ENCODE measurements around the gene FAM135A. TPM values are rescaled to one million over a fixed set of nuclear protein-coding genes. Genes with fewer than 3 reads are reported as not detected.

The FAM135A gene
- total and polyA plus RNA-seq, 2 of the 8 experiments (the other 6 are each of a cell fraction or from before 2014, with no cell fraction given): 17.4 to 35.7 TPM

GRCh38 chr6:70593118-70593486, 179.8 kb downstream of the FAM135A start:
- H4K91ac ChIP-seq (replicated peaks; ENCODE audit: insufficient read length, low read length): no peak overlapping the region
- H3K23me2 ChIP-seq (ENCODE audit: low read depth, low read length): no peaks in the 10 kb centered on the region
- H3K4me2 ChIP-seq (ENCODE audit: insufficient read depth in 1 of 2, low read depth in 2 of 2, low read length in 2 of 2): no peak overlapping the region
- WGBS, 2 experiments (ENCODE audit: extremely low coverage in 1 of 2, insufficient coverage in 1 of 2, insufficient read length in 1 of 2, insufficient replicate concordance in 2 of 2, low coverage in 1 of 2, low lambda C conversion rate in 2 of 2, missing lambda C conversion rate in 1 of 2): 91% methylated on average over 3 of the region's 3 CpGs; no CpG with 5 or more reads in 1 of the 2 experiments
- no peak overlapping the region for H2BK5ac ChIP-seq (ENCODE audit: low read depth, low read length)
- no peaks in the 10 kb centered on the region; a peak in 1 of 4 replicates for H3K9me3 ChIP-seq (ENCODE audit: insufficient read depth in 2 of 2, low read depth in 1 of 2, low read length in 1 of 2)
- no peaks in the 10 kb centered on the region for H3K79me1 ChIP-seq (ENCODE audit: low read depth, low read length)
- H3K14ac ChIP-seq (ENCODE audit: insufficient read length): no peak overlapping the region
- ChIA-PET POLR2A (ENCODE audit: partially characterized antibody) (no interaction called here), CTCF (ENCODE audit: partially characterized antibody) (interaction anchor here (0.6 to 1.3 kb wide), 3 partner anchors 12 to 1451 kb away, joined by 3 to 4 read pairs (median 4); no protein-coding TSS in a partner anchor)
- no peak overlapping the region for H4K8ac ChIP-seq (ENCODE audit: extremely low read depth, insufficient read depth, low read length)
- no peaks in the 10 kb centered on the region for H3K27me3 ChIP-seq (replicated peaks in 1 of 4; ENCODE audit: control insufficient read depth in 3 of 4, extremely low read depth in 1 of 4, insufficient read depth in 3 of 4, low read length in 3 of 4)
- DNase-seq (ENCODE audit: low read depth in 1 of 2, low spot score in 2 of 2) (no peak), FAIRE-seq (no peak)
- no peak overlapping the region for H3K4ac ChIP-seq (replicated peaks; ENCODE audit: insufficient read length, low read depth, low read length)
- H3K4me1 ChIP-seq (replicated peaks in 1 of 4; ENCODE audit: control insufficient read depth in 3 of 4, insufficient read depth in 4 of 4, low read length in 3 of 4): no peaks in the 10 kb centered on the region
- no peak overlapping the region for H3K18ac ChIP-seq (ENCODE audit: extremely low read depth, low read length)
- no peak overlapping the region for H3K56ac ChIP-seq (replicated peaks; ENCODE audit: insufficient read length, low read depth, low read length)
- H2BK12ac ChIP-seq (ENCODE audit: low read depth, low read length): no peak overlapping the region
- H4K5ac ChIP-seq (ENCODE audit: insufficient read length, low read depth, low read length): no peak overlapping the region
- H3K4me3 ChIP-seq (ENCODE audit: extremely low read depth in 1 of 4, insufficient read depth in 2 of 4, low read depth in 3 of 4, low read length in 4 of 4): no peak overlapping the region
- H3K23ac ChIP-seq (ENCODE audit: insufficient read length): no peak overlapping the region
- no peak overlapping the region for H2AFZ ChIP-seq (ENCODE audit: low read length)
- no peak overlapping the region for H2BK15ac ChIP-seq (ENCODE audit: low read length)
- H3K27ac ChIP-seq (ENCODE audit: low read depth, low read length): no peak overlapping the region
- H3K79me2 ChIP-seq (ENCODE audit: control insufficient read depth in 1 of 2, insufficient read depth in 2 of 2, low read length in 2 of 2): no peaks in the 10 kb centered on the region
- H2BK20ac ChIP-seq (ENCODE audit: low read length): no peak overlapping the region
- no peak overlapping the region for H3K9ac ChIP-seq (replicated peaks in 1 of 4; ENCODE audit: extremely low read depth in 1 of 4, low read depth in 3 of 4, low read length in 3 of 4)
- H2AK5ac ChIP-seq (ENCODE audit: low read depth, low read length): no peak overlapping the region
- H2BK120ac ChIP-seq (replicated peaks; ENCODE audit: low read depth, low read length): no peak overlapping the region
- peaks cover 0 to 2% of the 10 kb centered on the region in 2 experiments for H4K20me1 ChIP-seq (replicated peaks in 1 of 2; ENCODE audit: control insufficient read depth in 1 of 2, insufficient read depth in 2 of 2, low read length in 2 of 2)
- peaks cover 0 to 6% (median 0%) of the 10 kb centered on the region in 4 experiments; a peak in 2 of 8 replicates for H3K36me3 ChIP-seq (ENCODE audit: control insufficient read depth in 2 of 4, insufficient read depth in 4 of 4, low read length in 3 of 4)
- TF ChIP-seq NRF1 (IDR thresholded peaks at IDR 0.05; ENCODE audit: low read depth, low read length) (no peak), USF2 (IDR thresholded peaks at IDR 0.05; ENCODE audit: low read length) (no peak), CHD2 (IDR thresholded peaks at IDR 0.05; ENCODE audit: low read length) (no peak), SP4 (IDR thresholded peaks at IDR 0.05; ENCODE audit: low read length) (no peak), RBBP5 (IDR thresholded peaks at IDR 0.05; ENCODE audit: borderline replicate concordance, low read depth, low read length) (no peak), SAP30 (IDR thresholded peaks at IDR 0.05; ENCODE audit: insufficient read depth, insufficient replicate concordance, low read length) (no peak), GABPA (IDR thresholded peaks at IDR 0.05; ENCODE audit: borderline replicate concordance, insufficient read depth, low read length) (no peak), SIX5 (IDR thresholded peaks at IDR 0.05; ENCODE audit: low read depth, low read length) (no peak), EP300 (IDR thresholded peaks at IDR 0.05; ENCODE audit: borderline replicate concordance in 1 of 2, low read depth in 2 of 2, low read length in 2 of 2) (no peak), ATF2 (IDR thresholded peaks at IDR 0.05; ENCODE audit: low read length) (no peak), MAX (IDR thresholded peaks at IDR 0.05) (no peak)

Measured in H1 (cell line).